OCI-LY3 (cell line): ENCODE measurements around the gene ADAP1.

Source experiments
- EZH2phosphoT487 ChIP-seq: fragments of 200-600 bp; shearing (Covaris generic); IDR thresholded peaks from 2 replicates; pipeline ENCODE4 v1.6.1; 2018; ENCODE audit warnings: antibody characterized with exemption, mixed run types, low read depth
- TF ChIP-seq, protein P1 (sequence below): fragments of 200-600, 300-600 bp; sonication (generic); IDR thresholded peaks from 2 replicates; pipeline ENCODE4 v1.5.1; 2014; ENCODE audit warnings: antibody characterized with exemption, low read length, low read depth

DNA sequence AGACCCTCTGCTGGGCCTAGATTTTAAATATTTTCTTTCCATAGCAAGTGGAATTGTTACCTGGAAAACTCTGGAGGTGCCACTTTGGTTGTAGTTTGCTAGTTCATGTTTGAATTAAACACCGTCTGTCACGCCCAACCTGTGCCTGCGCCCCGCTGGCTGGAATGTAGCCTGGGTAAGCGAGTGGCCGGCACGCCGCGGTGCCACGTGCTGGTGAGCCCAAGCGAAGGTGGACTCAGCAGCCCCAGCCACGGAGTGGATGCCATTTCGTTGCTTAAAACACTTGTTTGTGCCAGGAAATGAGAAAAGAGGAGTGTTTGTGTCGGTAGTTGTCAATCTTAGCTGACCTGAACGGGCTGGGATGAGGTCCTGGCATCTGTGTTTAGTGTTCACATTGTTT is 75.4 kb downstream of the ADAP1 start:
- TF ChIP-seq, protein P1, sequence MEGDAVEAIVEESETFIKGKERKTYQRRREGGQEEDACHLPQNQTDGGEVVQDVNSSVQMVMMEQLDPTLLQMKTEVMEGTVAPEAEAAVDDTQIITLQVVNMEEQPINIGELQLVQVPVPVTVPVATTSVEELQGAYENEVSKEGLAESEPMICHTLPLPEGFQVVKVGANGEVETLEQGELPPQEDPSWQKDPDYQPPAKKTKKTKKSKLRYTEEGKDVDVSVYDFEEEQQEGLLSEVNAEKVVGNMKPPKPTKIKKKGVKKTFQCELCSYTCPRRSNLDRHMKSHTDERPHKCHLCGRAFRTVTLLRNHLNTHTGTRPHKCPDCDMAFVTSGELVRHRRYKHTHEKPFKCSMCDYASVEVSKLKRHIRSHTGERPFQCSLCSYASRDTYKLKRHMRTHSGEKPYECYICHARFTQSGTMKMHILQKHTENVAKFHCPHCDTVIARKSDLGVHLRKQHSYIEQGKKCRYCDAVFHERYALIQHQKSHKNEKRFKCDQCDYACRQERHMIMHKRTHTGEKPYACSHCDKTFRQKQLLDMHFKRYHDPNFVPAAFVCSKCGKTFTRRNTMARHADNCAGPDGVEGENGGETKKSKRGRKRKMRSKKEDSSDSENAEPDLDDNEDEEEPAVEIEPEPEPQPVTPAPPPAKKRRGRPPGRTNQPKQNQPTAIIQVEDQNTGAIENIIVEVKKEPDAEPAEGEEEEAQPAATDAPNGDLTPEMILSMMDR: no peak
- TF ChIP-seq EZH2phosphoT487: no peak
